Measurements from ENCODE around the gene GLT1D1.
"Not testable (repeated sequence)": the region's sequence is repeated elsewhere in the genome, so short reads cannot be mapped to it uniquely, and the experiment has no call there.

GLT1D1 gene

DNA sequence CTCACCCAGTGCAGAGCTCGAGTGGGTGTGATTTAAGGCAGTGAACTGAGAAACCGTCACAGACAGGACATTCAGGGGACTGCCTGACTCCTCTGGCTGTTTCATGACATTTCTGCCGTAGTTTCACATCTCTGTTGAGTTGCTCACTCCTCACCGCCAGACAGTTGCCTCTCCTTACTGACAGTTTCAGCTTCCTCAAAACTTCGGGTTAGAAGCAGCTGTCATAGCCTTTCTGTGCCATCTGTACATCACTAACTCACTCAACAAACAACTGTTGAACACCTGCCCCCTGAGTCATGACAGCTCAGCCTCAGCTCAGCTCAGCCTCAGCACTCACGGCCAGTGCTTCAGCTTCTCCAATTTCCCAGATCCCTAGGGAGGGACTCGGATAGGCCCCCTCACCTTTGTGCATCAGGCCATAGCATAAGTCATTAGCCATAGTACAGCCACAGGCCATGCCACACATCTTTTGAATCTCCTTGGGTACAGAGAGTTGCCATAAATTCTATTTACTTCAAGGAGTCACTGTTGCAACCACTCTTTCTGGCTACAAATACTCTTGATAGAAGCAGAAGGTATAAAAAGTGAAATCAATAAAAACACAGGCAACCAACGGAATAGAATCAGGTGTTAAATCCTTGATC, 23.3 kb upstream of the GLT1D1 start:
- H3K4me3 ChIP-seq (ENCODE audit: low read depth, low read length): no peak overlapping the region
- in situ Hi-C loops (cut with HindIII; ENCODE audit: low sequenced_read_pairs): no loop called here
- no peak for DNase-seq (ENCODE audit: low read depth)
- TF ChIP-seq, protein P1, sequence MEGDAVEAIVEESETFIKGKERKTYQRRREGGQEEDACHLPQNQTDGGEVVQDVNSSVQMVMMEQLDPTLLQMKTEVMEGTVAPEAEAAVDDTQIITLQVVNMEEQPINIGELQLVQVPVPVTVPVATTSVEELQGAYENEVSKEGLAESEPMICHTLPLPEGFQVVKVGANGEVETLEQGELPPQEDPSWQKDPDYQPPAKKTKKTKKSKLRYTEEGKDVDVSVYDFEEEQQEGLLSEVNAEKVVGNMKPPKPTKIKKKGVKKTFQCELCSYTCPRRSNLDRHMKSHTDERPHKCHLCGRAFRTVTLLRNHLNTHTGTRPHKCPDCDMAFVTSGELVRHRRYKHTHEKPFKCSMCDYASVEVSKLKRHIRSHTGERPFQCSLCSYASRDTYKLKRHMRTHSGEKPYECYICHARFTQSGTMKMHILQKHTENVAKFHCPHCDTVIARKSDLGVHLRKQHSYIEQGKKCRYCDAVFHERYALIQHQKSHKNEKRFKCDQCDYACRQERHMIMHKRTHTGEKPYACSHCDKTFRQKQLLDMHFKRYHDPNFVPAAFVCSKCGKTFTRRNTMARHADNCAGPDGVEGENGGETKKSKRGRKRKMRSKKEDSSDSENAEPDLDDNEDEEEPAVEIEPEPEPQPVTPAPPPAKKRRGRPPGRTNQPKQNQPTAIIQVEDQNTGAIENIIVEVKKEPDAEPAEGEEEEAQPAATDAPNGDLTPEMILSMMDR (IDR thresholded peaks at IDR 0.05; ENCODE audit: low read depth, low read length, missing control alignments): no peak

DNA sequence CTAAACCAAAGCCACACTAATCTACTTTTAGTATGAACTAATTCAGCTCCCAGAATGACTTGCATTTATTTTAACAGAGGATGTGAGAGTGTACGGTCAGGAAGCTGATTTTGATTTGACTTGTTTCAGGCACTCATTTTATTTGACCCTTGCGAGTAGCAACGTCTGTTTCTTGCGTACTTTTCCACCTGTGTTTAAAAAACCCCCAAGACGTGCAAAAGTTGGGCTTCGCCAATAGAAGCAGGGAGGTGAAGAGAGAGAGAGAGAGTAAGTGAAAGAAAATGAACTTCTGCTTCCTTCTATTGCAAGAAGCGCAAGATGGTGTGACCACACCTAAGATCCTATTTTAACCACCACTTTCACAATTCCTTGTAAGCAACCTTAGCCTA, 22.8 kb upstream of the GLT1D1 start:
- no peak overlapping the region for H3K4me3 ChIP-seq (ENCODE audit: low read depth, low read length)
- TF ChIP-seq, protein P1 (IDR thresholded peaks at IDR 0.05; ENCODE audit: low read depth, low read length, missing control alignments): no peak

DNA sequence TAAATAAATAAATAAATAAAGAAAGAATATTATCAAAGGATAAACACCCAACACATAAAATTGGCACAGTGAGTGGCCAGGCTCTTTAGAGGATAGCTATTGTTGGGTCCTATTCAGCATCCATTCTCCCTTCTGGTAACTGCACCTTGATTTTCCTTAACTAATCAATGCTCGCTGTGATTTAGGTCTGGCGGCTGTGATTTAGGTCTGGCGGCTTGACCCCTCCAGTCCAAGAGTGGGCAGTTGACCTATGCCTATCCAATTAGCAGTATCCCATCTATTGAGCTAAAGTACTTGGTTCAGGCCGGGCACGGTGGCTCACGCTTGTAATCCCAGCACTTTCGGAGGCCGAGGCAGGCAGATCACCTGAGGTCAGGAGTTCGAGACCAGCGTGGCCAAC, 19.9 kb upstream of the GLT1D1 start:
- TF ChIP-seq, protein P1 (IDR thresholded peaks at IDR 0.05; ENCODE audit: low read depth, low read length, missing control alignments): no peak
- in situ Hi-C loops (cut with HindIII; ENCODE audit: low sequenced_read_pairs): no loop called here
- H3K4me3 ChIP-seq (ENCODE audit: low read depth, low read length): no peak overlapping the region
- DNase-seq (ENCODE audit: low read depth): no peak

More for the DNA sequence above, 22.8 kb upstream of the GLT1D1 start:
- in situ Hi-C loops (cut with HindIII; ENCODE audit: low sequenced_read_pairs): no loop called here
- no peak for DNase-seq (ENCODE audit: low read depth)

DNA sequence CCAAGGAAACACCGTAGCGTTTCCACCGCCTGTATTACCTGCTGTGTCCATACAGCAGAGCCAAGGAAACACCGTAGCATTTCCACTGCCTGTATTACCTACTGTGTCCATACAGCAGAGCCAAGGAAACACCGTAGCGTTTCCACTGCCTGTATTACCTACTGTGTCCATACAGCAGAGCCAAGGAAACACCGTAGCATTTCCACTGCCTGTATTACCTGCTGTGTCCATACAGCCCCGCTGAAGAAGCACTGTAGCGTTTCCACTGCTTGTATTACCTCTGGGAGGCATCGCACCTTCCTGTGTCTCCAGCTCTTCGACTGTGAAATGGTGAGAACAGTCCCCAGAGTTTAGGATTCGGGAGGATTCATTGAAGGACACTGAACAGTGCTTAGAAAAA, 13.4 kb upstream of the GLT1D1 start:
- H3K4me3 ChIP-seq (ENCODE audit: low read depth, low read length); DNase-seq (ENCODE audit: low read depth); in situ Hi-C loops (cut with HindIII; ENCODE audit: low sequenced_read_pairs): not testable (repeated sequence)

GRCh38 chr12:128840862-128841468, 12.3 kb upstream of the GLT1D1 start:
- no peak for DNase-seq (ENCODE audit: low read depth)
- TF ChIP-seq, protein P1 (IDR thresholded peaks at IDR 0.05; ENCODE audit: low read depth, low read length, missing control alignments): no peak
- in situ Hi-C loops (cut with HindIII; ENCODE audit: low sequenced_read_pairs): no loop called here
- H3K4me3 ChIP-seq (ENCODE audit: low read depth, low read length): no peak overlapping the region

- TF ChIP-seq, protein P1 (IDR thresholded peaks at IDR 0.05; ENCODE audit: low read depth, low read length, missing control alignments): no peak
- H3K4me3 ChIP-seq (ENCODE audit: low read depth, low read length): no peak overlapping the region
- DNase-seq (ENCODE audit: low read depth): no peak
- in situ Hi-C loops (cut with HindIII; ENCODE audit: low sequenced_read_pairs): no loop called here
These were observed 10.7 kb upstream of the GLT1D1 start for GRCh38 chr12:128842579-128842978.

- H3K4me3 ChIP-seq (ENCODE audit: low read depth, low read length): no peak overlapping the region
- no peak for DNase-seq (ENCODE audit: low read depth)
- in situ Hi-C loops (cut with HindIII; ENCODE audit: low sequenced_read_pairs): no loop called here
- TF ChIP-seq, protein P1 (IDR thresholded peaks at IDR 0.05; ENCODE audit: low read depth, low read length, missing control alignments): no peak
These were observed 9.7 kb upstream of the GLT1D1 start for GRCh38 chr12:128843538-128843937.
